ACC112 (cell line): ENCODE results near the gene MAGI2.

Source experiments
- H2AFZ ChIP-seq: fragments of 200-600 bp; sonication (generic); one replicate; pipeline ENCODE4 v1.6.0; 2017; ENCODE audit warnings: antibody characterized with exemption, low read length; ENCODE audit not compliant: unreplicated experiment
- H3K27ac ChIP-seq: fragments of 200-600 bp; sonication (generic); 2 replicates; pipeline ENCODE4 v1.5.1; 2014; ENCODE audit warnings: low read depth, mild to moderate bottlenecking, antibody characterized with exemption, low read length, moderate library complexity
- H3K27me3 ChIP-seq: fragments of 200-600 bp; sonication (generic); 2 replicates; pipeline ENCODE4 v1.6.1; 2014; ENCODE audit warnings: mild to moderate bottlenecking, antibody characterized with exemption, low read length, moderate library complexity, mixed read lengths; ENCODE audit not compliant: insufficient read depth
- H3K36me3 ChIP-seq: fragments of 200-600 bp; sonication (generic); 2 replicates; pipeline ENCODE4 v1.6.1; 2016; ENCODE audit warnings: mild to moderate bottlenecking, antibody characterized with exemption, low read length, moderate library complexity, mixed read lengths; ENCODE audit not compliant: insufficient read depth
- H3K4me1 ChIP-seq: fragments of 200-600 bp; sonication (generic); one replicate; pipeline ENCODE4 v1.6.1; 2016; ENCODE audit warnings: low read length, mixed read lengths; ENCODE audit not compliant: insufficient read depth, unreplicated experiment, control insufficient read depth
- H3K4me3 ChIP-seq: fragments of 200-600 bp; sonication (generic); 2 replicates; pipeline ENCODE4 v1.5.1; 2014; ENCODE audit warnings: mild to moderate bottlenecking, low read depth, low read length
- H3K79me2 ChIP-seq: fragments of 200-600 bp; sonication (generic); one replicate; pipeline ENCODE4 v1.6.0; 2016; ENCODE audit warnings: low read length; ENCODE audit not compliant: control insufficient read depth, unreplicated experiment, insufficient read depth

MAGI2 gene

GRCh38 chr7:78080241-78080640, 1373.2 kb downstream of the MAGI2 start:
- no peak overlapping the region for H3K27ac ChIP-seq

GRCh38 chr7:78074713-78075112, 1378.8 kb downstream of the MAGI2 start:
- Histone ChIP-seq H3K79me2 (no peaks in the 10 kb centered on the region), H3K27ac (no peak overlapping the region), H2AFZ (no peak overlapping the region), H3K36me3 (no peaks in the 10 kb centered on the region), H3K4me1 (no peaks in the 10 kb centered on the region), H3K27me3 (no peaks in the 10 kb centered on the region), H3K4me3 (no peak overlapping the region)

More at GRCh38 chr7:78080241-78080640, 1373.2 kb downstream of the MAGI2 start:
- H3K4me3 ChIP-seq, result no peak overlapping the region
- H3K4me1 ChIP-seq, result no peaks in the 10 kb centered on the region
- H3K27me3 ChIP-seq, result peaks cover 7% of the 10 kb centered on the region; the same call in 1 of the 2 replicates
- no peak overlapping the region for H2AFZ ChIP-seq
- no peaks in the 10 kb centered on the region for H3K79me2 ChIP-seq
- no peaks in the 10 kb centered on the region for H3K36me3 ChIP-seq

GRCh38 chr7:78073609-78074382, 1379.7 kb downstream of the MAGI2 start:
- Histone ChIP-seq H3K79me2 (no peaks in the 10 kb centered on the region), H3K27me3 (no peaks in the 10 kb centered on the region), H2AFZ (no peak overlapping the region), H3K36me3 (no peaks in the 10 kb centered on the region), H3K4me3 (no peak overlapping the region), H3K27ac (no peak overlapping the region), H3K4me1 (no peaks in the 10 kb centered on the region)

- no peaks in the 10 kb centered on the region for H3K27me3 ChIP-seq
Measured at GRCh38 chr7:78072201-78072590, 1381.3 kb downstream of the MAGI2 start.

GRCh38 chr7:78071491-78072200, 1381.8 kb downstream of the MAGI2 start:
- H3K79me2 ChIP-seq, result no peaks in the 10 kb centered on the region
- no peaks in the 10 kb centered on the region for H3K4me1 ChIP-seq
- no peaks in the 10 kb centered on the region for H3K27me3 ChIP-seq
- H2AFZ ChIP-seq, result no peak overlapping the region
- H3K4me3 ChIP-seq, result no peak overlapping the region
- H3K27ac ChIP-seq, result no peak overlapping the region
- H3K36me3 ChIP-seq, result no peaks in the 10 kb centered on the region

More at GRCh38 chr7:78072201-78072590, 1381.3 kb downstream of the MAGI2 start:
- Histone ChIP-seq H3K4me1 (no peaks in the 10 kb centered on the region), H3K79me2 (no peaks in the 10 kb centered on the region), H3K36me3 (no peaks in the 10 kb centered on the region), H3K27ac (no peak overlapping the region), H2AFZ (no peak overlapping the region), H3K4me3 (no peak overlapping the region)

GRCh38 chr7:78066599-78066998, 1386.9 kb downstream of the MAGI2 start:
- Histone ChIP-seq H3K4me1 (no peaks in the 10 kb centered on the region), H3K27ac (no peak overlapping the region), H3K36me3 (no peaks in the 10 kb centered on the region), H2AFZ (no peak overlapping the region), H3K27me3 (no peaks in the 10 kb centered on the region), H3K79me2 (no peaks in the 10 kb centered on the region), H3K4me3 (no peak overlapping the region)

- no peaks in the 10 kb centered on the region for H3K4me1 ChIP-seq
- no peak overlapping the region for H3K27ac ChIP-seq
- H3K79me2 ChIP-seq, result no peaks in the 10 kb centered on the region
- H2AFZ ChIP-seq, result no peak overlapping the region
- H3K4me3 ChIP-seq, result no peak overlapping the region
- no peaks in the 10 kb centered on the region for H3K36me3 ChIP-seq
- peaks cover 16% of the 10 kb centered on the region; the same call in 1 of the 2 replicates for H3K27me3 ChIP-seq
Measured at GRCh38 chr7:78063758-78064157, 1389.7 kb downstream of the MAGI2 start.

- Histone ChIP-seq H2AFZ (no peak overlapping the region), H3K36me3 (no peaks in the 10 kb centered on the region), H3K79me2 (no peaks in the 10 kb centered on the region), H3K4me1 (no peaks in the 10 kb centered on the region), H3K27ac (no peak overlapping the region), H3K27me3 (peaks cover 17% of the 10 kb centered on the region; the same call in 1 of the 2 replicates), H3K4me3 (no peak overlapping the region)
Measured at GRCh38 chr7:78062214-78062613, 1391.3 kb downstream of the MAGI2 start.

GRCh38 chr7:78057571-78057970, 1395.9 kb downstream of the MAGI2 start:
- no peaks in the 10 kb centered on the region for H3K4me1 ChIP-seq
- no peaks in the 10 kb centered on the region for H3K36me3 ChIP-seq
- no peak overlapping the region for H2AFZ ChIP-seq
- H3K27me3 ChIP-seq, result peaks cover 17% of the 10 kb centered on the region; the same call in 1 of the 2 replicates
- H3K79me2 ChIP-seq, result no peaks in the 10 kb centered on the region
- no peak overlapping the region for H3K27ac ChIP-seq
- H3K4me3 ChIP-seq, result no peak overlapping the region

- no peaks in the 10 kb centered on the region for H3K79me2 ChIP-seq
- no peaks in the 10 kb centered on the region for H3K36me3 ChIP-seq
- H3K4me1 ChIP-seq, result no peaks in the 10 kb centered on the region
- H3K27ac ChIP-seq, result no peak overlapping the region
- no peak overlapping the region for H2AFZ ChIP-seq
- no peak overlapping the region for H3K4me3 ChIP-seq
- H3K27me3 ChIP-seq, result peaks cover 17% of the 10 kb centered on the region; the same call in 1 of the 2 replicates
Measured at GRCh38 chr7:78055599-78055998, 1397.9 kb downstream of the MAGI2 start.
